Measurements from ENCODE around the gene CCT6B.
"Not testable (repeated sequence)": the region's sequence is repeated elsewhere in the genome, so short reads cannot be mapped to it uniquely, and the experiment has no call there.

Gene CCT6B

DNA sequence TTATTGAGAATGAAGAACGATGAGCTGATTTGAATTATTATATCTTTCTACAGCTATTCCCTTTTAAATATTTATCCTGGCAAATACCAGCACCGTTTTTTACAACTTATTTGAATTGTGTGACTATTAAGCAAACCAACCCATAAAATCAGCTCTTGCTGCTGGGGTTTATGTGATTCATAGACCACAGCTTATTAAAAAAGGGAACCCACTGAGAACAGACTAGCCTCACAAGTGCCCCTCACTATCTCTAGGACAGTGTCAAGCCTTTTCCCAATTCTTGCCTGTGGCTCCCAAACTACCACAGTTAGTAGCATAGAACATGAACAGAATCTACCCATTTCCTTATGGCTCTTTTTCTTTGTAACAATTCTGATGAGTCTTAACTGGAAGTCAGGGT lies 12.9 kb upstream of the CCT6B start:
- peak overlapping the region in 1 of 2 donors; percentile 53 for H3K27ac Mint-ChIP-seq
- H3K36me3 Mint-ChIP-seq (ENCODE audit: insufficient read depth) = no peaks in the 10 kb centered on the region
- H3K9me3 Mint-ChIP-seq = no peaks in the 10 kb centered on the region
- H3K4me1 Mint-ChIP-seq (ENCODE audit: low read depth in 2 of 2) = peaks cover 0 to under 1% of the 10 kb centered on the region in 2 donors
- H3K27me3 Mint-ChIP-seq = no peaks in the 10 kb centered on the region
- no peak for ATAC-seq (replicated peaks)
- DNase-seq = no peak
- no peak overlapping the region for H3K4me3 Mint-ChIP-seq

GRCh38 chr17:34958438-34958837 lies 2.8 kb downstream of the CCT6B start:
- peaks cover 0 to 10% of the 10 kb centered on the region in 2 donors for H3K9me3 Mint-ChIP-seq
- ATAC-seq (replicated peaks) = no peak
- no peak for DNase-seq
- no peak overlapping the region for H3K27ac Mint-ChIP-seq
- H3K27me3 Mint-ChIP-seq = peaks cover 0 to 6% of the 10 kb centered on the region in 2 donors
- peaks cover 20 to 21% of the 10 kb centered on the region in 2 donors for H3K4me1 Mint-ChIP-seq (ENCODE audit: low read depth in 2 of 2)
- peaks cover 20% of the 10 kb centered on the region for H3K36me3 Mint-ChIP-seq (ENCODE audit: insufficient read depth)
- H3K4me3 Mint-ChIP-seq = no peak overlapping the region

GRCh38 chr17:34950780-34951179 lies 10.5 kb downstream of the CCT6B start:
- not testable (repeated sequence) for H3K9me3 Mint-ChIP-seq; DNase-seq; H3K36me3 Mint-ChIP-seq (ENCODE audit: insufficient read depth); H3K27ac Mint-ChIP-seq; ATAC-seq (replicated peaks); H3K4me1 Mint-ChIP-seq (ENCODE audit: low read depth in 2 of 2); H3K27me3 Mint-ChIP-seq; H3K4me3 Mint-ChIP-seq

DNA sequence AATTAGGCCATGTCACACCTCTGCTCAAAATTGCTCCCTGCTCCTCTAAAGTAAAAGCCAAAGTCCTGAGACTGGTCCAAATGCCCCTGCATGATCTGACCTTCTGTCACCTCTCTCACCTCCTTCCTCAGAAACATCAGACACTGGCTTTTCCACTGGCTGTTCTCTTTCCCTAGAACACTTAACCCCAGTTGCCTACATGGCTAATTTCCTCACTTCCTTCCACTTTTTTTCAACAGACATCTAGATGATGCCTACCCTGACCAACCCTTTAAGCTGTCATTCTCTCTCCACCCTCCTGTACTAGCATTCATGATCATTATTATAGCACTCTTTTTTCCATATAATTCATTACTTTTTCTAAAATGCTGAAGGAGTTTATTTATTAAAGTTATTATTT lies 31.0 kb downstream of the CCT6B start:
- Mint-ChIP-seq H3K9me3 (no peaks in the 10 kb centered on the region), H3K27ac (no peak overlapping the region), H3K4me1 (ENCODE audit: low read depth in 2 of 2) (no peaks in the 10 kb centered on the region), H3K36me3 (ENCODE audit: insufficient read depth) (no peaks in the 10 kb centered on the region), H3K27me3 (no peaks in the 10 kb centered on the region), H3K4me3 (no peak overlapping the region)
- DNase-seq (no peak), ATAC-seq (replicated peaks) (no peak)

DNA sequence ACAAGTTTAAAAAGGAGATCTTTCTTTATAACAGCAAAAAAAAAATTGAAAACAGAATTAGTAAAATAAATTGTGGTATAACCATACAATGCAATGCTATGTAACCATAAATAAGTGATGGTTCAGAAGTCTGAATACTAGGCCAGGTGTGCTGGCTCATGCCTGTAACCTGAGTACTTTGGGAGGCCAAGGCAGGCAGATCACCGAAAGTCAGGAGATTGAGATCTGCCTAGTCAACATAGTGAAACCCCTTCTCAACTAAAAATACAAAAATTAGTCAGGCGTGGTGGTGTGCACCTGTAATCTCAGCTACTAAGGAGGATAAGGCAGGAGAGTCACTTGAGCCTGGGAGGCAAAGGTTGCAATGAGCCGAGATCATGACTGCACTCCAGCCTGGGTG lies 34.6 kb downstream of the CCT6B start:
- DNase-seq = no peak

GRCh38 chr17:34920676-34921075 lies 40.6 kb downstream of the CCT6B start:
- no peak for ATAC-seq (replicated peaks)
- H3K9me3 Mint-ChIP-seq = no peaks in the 10 kb centered on the region
- no peak overlapping the region for H3K27ac Mint-ChIP-seq
- H3K27me3 Mint-ChIP-seq = peaks cover 0 to 6% of the 10 kb centered on the region in 2 donors
- peaks cover 3% of the 10 kb centered on the region for H3K36me3 Mint-ChIP-seq (ENCODE audit: insufficient read depth)
- no peaks in the 10 kb centered on the region for H3K4me1 Mint-ChIP-seq (ENCODE audit: low read depth in 2 of 2)
- H3K4me3 Mint-ChIP-seq = no peak overlapping the region
- no peak for DNase-seq

More for the DNA sequence above, 34.6 kb downstream of the CCT6B start:
- no peak overlapping the region for H3K4me3 Mint-ChIP-seq
- no peak overlapping the region for H3K27ac Mint-ChIP-seq
- H3K4me1 Mint-ChIP-seq (ENCODE audit: low read depth in 2 of 2) = no peaks in the 10 kb centered on the region
- H3K36me3 Mint-ChIP-seq (ENCODE audit: insufficient read depth) = peaks cover 3% of the 10 kb centered on the region
- H3K9me3 Mint-ChIP-seq = no peaks in the 10 kb centered on the region
- H3K27me3 Mint-ChIP-seq = no peaks in the 10 kb centered on the region
- ATAC-seq (replicated peaks) = no peak

DNA sequence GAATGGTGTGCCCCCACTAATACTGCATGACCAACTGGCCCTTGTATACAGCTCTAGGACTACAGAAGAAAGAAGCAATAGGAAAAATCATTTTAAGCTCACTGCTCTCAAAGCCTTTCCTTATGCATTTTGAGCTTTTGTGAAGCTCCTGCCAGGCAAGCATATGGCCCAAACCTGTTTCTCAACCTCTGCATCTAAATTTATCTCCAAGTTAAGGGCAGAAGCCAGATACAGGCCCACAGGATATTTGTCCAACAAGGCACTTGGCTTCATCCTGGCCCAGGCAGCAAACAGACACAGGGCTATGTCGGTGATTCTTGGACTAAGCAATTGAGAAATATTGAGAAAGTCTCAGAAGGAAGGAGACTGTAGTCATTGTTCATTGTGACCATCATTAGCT lies 43.9 kb downstream of the CCT6B start:
- Mint-ChIP-seq H3K27me3 (peaks cover 0 to 6% of the 10 kb centered on the region in 2 donors), H3K9me3 (no peaks in the 10 kb centered on the region), H3K4me1 (ENCODE audit: low read depth in 2 of 2) (no peaks in the 10 kb centered on the region), H3K36me3 (ENCODE audit: insufficient read depth) (no peaks in the 10 kb centered on the region), H3K4me3 (no peak overlapping the region), H3K27ac (no peak overlapping the region)
- ATAC-seq (replicated peaks) (no peak), DNase-seq (no peak)

GRCh38 chr17:34916120-34916519 lies 45.1 kb downstream of the CCT6B start:
- ATAC-seq (replicated peaks) = no peak
- Mint-ChIP-seq H3K9me3 (no peaks in the 10 kb centered on the region), H3K27ac (no peak overlapping the region), H3K4me3 (no peak overlapping the region), H3K36me3 (ENCODE audit: insufficient read depth) (no peaks in the 10 kb centered on the region), H3K27me3 (peaks cover 0 to 10% of the 10 kb centered on the region in 2 donors), H3K4me1 (ENCODE audit: low read depth in 2 of 2) (no peaks in the 10 kb centered on the region)
- DNase-seq = no peak

- H3K4me1 Mint-ChIP-seq (ENCODE audit: low read depth in 2 of 2) = no peaks in the 10 kb centered on the region
- no peaks in the 10 kb centered on the region for H3K36me3 Mint-ChIP-seq (ENCODE audit: insufficient read depth)
- H3K27ac Mint-ChIP-seq = no peak overlapping the region
- no peak for DNase-seq
- H3K27me3 Mint-ChIP-seq = peaks cover 11 to 30% of the 10 kb centered on the region in 2 donors
- no peaks in the 10 kb centered on the region for H3K9me3 Mint-ChIP-seq
- ATAC-seq (replicated peaks) = no peak
- no peak overlapping the region for H3K4me3 Mint-ChIP-seq
Observed at GRCh38 chr17:34913001-34913400, 48.3 kb downstream of the CCT6B start.

GRCh38 chr17:34909040-34909439 lies 52.2 kb downstream of the CCT6B start:
- Mint-ChIP-seq H3K9me3 (no peaks in the 10 kb centered on the region), H3K36me3 (ENCODE audit: insufficient read depth) (no peaks in the 10 kb centered on the region), H3K27ac (no peak overlapping the region), H3K4me1 (ENCODE audit: low read depth in 2 of 2) (no peaks in the 10 kb centered on the region), H3K4me3 (no peak overlapping the region), H3K27me3 (peaks cover 27 to 47% of the 10 kb centered on the region in 2 donors)
- DNase-seq = no peak
- no peak for ATAC-seq (replicated peaks)

GRCh38 chr17:34902831-34903547 lies 58.3 kb downstream of the CCT6B start:
- ATAC-seq (replicated peaks) (no peak), DNase-seq (no peak)
- no peaks in the 10 kb centered on the region for H3K9me3 Mint-ChIP-seq
- H3K36me3 Mint-ChIP-seq (ENCODE audit: insufficient read depth) = no peaks in the 10 kb centered on the region
- H3K27me3 Mint-ChIP-seq = peaks cover 50 to 78% of the 10 kb centered on the region in 2 donors
- H3K4me3 Mint-ChIP-seq = no peak overlapping the region
- no peaks in the 10 kb centered on the region for H3K4me1 Mint-ChIP-seq (ENCODE audit: low read depth in 2 of 2)
- no peak overlapping the region for H3K27ac Mint-ChIP-seq

DNA sequence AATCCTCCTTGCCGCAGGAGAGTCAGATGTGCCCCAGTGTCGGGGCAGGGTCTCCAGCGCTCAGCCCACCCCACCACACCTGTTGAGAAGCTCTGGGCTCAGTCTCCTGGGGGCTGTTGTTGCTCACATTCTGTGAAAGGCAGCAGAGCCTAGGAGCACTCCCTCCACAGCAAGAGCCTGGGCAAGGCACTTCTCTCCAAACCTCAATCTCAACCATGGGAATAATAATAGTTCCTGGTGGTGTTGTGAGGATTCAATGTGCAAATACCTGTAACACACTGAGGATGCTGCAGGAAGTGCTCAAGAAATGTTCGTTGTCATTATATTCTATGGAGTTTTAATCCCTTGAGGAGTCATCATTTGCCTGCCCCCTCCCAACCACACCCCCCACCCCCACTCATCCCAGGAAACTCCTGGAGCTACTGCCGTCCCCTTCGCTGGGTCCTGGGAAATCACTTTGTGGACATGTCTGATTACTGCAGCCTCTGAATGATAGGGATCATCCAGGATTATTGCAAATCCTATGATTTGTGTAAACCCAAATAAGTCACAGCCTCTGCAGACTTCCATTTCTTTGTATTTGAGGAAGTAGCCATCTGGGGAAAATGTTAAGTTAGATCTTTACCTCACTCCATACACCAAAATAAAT lies 61.5 kb downstream of the CCT6B start:
- H3K9me3 Mint-ChIP-seq = no peaks in the 10 kb centered on the region
- no peaks in the 10 kb centered on the region for H3K4me1 Mint-ChIP-seq (ENCODE audit: low read depth in 2 of 2)
- H3K27ac Mint-ChIP-seq = no peak overlapping the region
- no peak overlapping the region for H3K4me3 Mint-ChIP-seq
- ATAC-seq (replicated peaks) = no peak
- no peak for DNase-seq
- H3K27me3 Mint-ChIP-seq = peaks cover 56 to 97% of the 10 kb centered on the region in 2 donors
- H3K36me3 Mint-ChIP-seq (ENCODE audit: insufficient read depth) = no peaks in the 10 kb centered on the region

DNA sequence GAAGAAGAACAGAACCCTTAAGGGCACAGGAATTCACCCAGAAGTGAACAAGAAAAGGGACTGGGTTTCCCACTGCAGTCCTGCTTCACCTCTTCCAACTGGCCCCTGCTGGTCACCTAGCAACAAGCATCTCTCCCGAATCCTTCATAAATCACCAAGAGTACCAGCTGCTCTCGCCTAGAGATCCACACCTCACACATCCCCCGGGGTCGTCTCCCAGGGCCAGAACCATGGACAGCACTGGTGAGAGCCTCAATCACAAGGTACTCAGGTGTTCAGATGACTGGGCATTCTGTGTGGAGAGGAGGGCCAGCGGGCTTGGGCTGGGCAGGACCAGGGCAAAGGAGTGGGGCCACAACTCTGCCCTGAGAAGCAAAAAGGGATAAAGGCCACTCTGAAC lies 65.9 kb downstream of the CCT6B start:
- H3K4me3 Mint-ChIP-seq = no peak overlapping the region
- H3K9me3 Mint-ChIP-seq = no peaks in the 10 kb centered on the region
- H3K4me1 Mint-ChIP-seq (ENCODE audit: low read depth in 2 of 2) = no peaks in the 10 kb centered on the region
- no peaks in the 10 kb centered on the region for H3K36me3 Mint-ChIP-seq (ENCODE audit: insufficient read depth)
- ATAC-seq (replicated peaks) = no peak
- no peak overlapping the region for H3K27ac Mint-ChIP-seq
- H3K27me3 Mint-ChIP-seq = peaks cover 62 to 90% of the 10 kb centered on the region in 2 donors
- no peak for DNase-seq

- DNase-seq (no peak), ATAC-seq (replicated peaks) (no peak)
- Mint-ChIP-seq H3K27ac (no peak overlapping the region), H3K9me3 (no peaks in the 10 kb centered on the region), H3K36me3 (ENCODE audit: insufficient read depth) (no peaks in the 10 kb centered on the region), H3K4me3 (no peak overlapping the region), H3K4me1 (ENCODE audit: low read depth in 2 of 2) (no peaks in the 10 kb centered on the region), H3K27me3 (peaks cover 61 to 90% of the 10 kb centered on the region in 2 donors)
Observed at GRCh38 chr17:34894964-34895363, 66.3 kb downstream of the CCT6B start.

Data from effector memory CD8-positive, alpha-beta T cell (primary cell).